HepG2 (cell line): ENCODE data around the gene CDC20. TPM values are rescaled to one million over a fixed set of nuclear protein-coding genes. Genes with fewer than 3 reads are reported as not detected.

ENCODE experiments used
- ATAC-seq: fragments of 200-7000 bp; cut with Tn5 transposase; 3 replicates; pipeline ENCODE4 v1.9.1; 2020; ENCODE audit warnings: mild to moderate bottlenecking, moderate library complexity
- BruUV-seq: library from RNA; stranded (reverse); fragments of 400-500 nt; replicated peaks from 2 replicates; lab custom pipeline; 2021; lab: Mats Ljungman, UMichigan
- CTCF ChIA-PET: fragments of 300-600 bp; formaldehyde crosslinking; extraction: SDS; loops from one replicate; lab custom pipeline; 2021; ENCODE audit warnings: low total read pairs, inconsistent platforms, low intra/inter-chr PET ratio; lab: Yijun Ruan, JAX
- POLR2A ChIA-PET: fragments of 350-600 bp; sonication (Branson Sonifier 250); formaldehyde crosslinking; loops from one replicate; lab custom pipeline; 2020; ENCODE audit warnings: antibody characterized with exemption, inconsistent platforms; lab: Yijun Ruan, JAX
- DNase-seq: peaks from one replicate; pipeline ENCODE4 v3.0.0-alpha.2; 2015; ENCODE audit warnings: low spot score
- FAIRE-seq: peaks from 3 replicates; lab custom pipeline; 2011; peaks lifted over from hg19 to GRCh38; lab: Jason Lieb, UNC
- H2AFZ ChIP-seq: one replicate; pipeline ENCODE4 v1.6.1; 2011; ENCODE audit warnings: low read length, inconsistent platforms
- H3K27ac ChIP-seq: fragments of 300-600 bp; 3 replicates; pipeline ENCODE4 v1.8.0; 2011; ENCODE audit warnings: mixed run types, mild to moderate bottlenecking, mixed read lengths, low read length, inconsistent platforms; ENCODE audit not compliant: insufficient read depth; ENCODE audit errors: extremely low read length
- H3K27me3 ChIP-seq, 2 experiments: fragments of 200-600 bp in 1 of 2; 2 replicates in 1 of 2; 3 replicates in 1 of 2; pipeline versions ENCODE4 v1.6.0 to v1.8.0; 2011; ENCODE audit warnings: low read length in 2 of 2, mild to moderate bottlenecking in 2 of 2, moderate library complexity in 2 of 2, inconsistent platforms in 1 of 2; ENCODE audit not compliant: insufficient read depth in 2 of 2, control insufficient read depth in 1 of 2
- H3K36me3 ChIP-seq, 2 experiments: fragments of 200-600 bp in 1 of 2; replicated peaks in 1 of 2; 2 replicates in 1 of 2; 3 replicates in 1 of 2; pipeline versions ENCODE4 v1.5.1 to v1.8.0; 2011; ENCODE audit warnings: low read length in 2 of 2, inconsistent platforms in 1 of 2; ENCODE audit not compliant: insufficient read depth in 2 of 2, control insufficient read depth in 1 of 2
- H3K4me1 ChIP-seq: 2 replicates; pipeline ENCODE4 v1.5.1; 2012; ENCODE audit warnings: low read length, inconsistent platforms; ENCODE audit not compliant: insufficient read depth
- H3K4me2 ChIP-seq: 2 replicates; pipeline ENCODE4 v1.6.0; 2011; ENCODE audit warnings: low read depth, low read length, inconsistent platforms
- H3K4me3 ChIP-seq, 3 experiments: fragments of 200-600 bp in 1 of 3; sonication (generic), shearing (Covaris generic) in 1 of 3; replicated peaks in 1 of 3; 2 replicates each; pipeline ENCODE4 v1.5.1; 2011 to 2016; ENCODE audit warnings: low read length in 3 of 3, inconsistent platforms in 2 of 3, low read depth in 2 of 3, mild to moderate bottlenecking in 2 of 3, control low read depth in 1 of 3, mixed read lengths in 1 of 3; ENCODE audit not compliant: insufficient read depth in 1 of 3
- H3K79me2 ChIP-seq: one replicate; pipeline ENCODE4 v1.6.1; 2011; ENCODE audit warnings: low read length, inconsistent platforms; ENCODE audit not compliant: insufficient read depth
- H3K9ac ChIP-seq: 2 replicates; pipeline ENCODE4 v1.6.0; 2011; ENCODE audit warnings: mild to moderate bottlenecking, low read depth, low read length, inconsistent platforms; ENCODE audit not compliant: insufficient read depth
- H3K9me3 ChIP-seq: 2 replicates; pipeline ENCODE4 v1.5.1; 2012; ENCODE audit warnings: mild to moderate bottlenecking, low read length
- H4K20me1 ChIP-seq: 2 replicates; pipeline ENCODE4 v1.6.0; 2011; ENCODE audit warnings: inconsistent platforms, mild to moderate bottlenecking, low read length, moderate library complexity; ENCODE audit not compliant: insufficient read depth
- ATAD3A ChIP-seq: sonication (generic); formaldehyde crosslinking; IDR thresholded peaks from 2 replicates; pipeline ENCODE4 v1.4.0; 2020; ENCODE audit warnings: missing genetic modification reagents
- GLI4 ChIP-seq: sonication (generic); formaldehyde crosslinking; IDR thresholded peaks from 2 replicates; pipeline ENCODE4 v1.5.1; 2020; ENCODE audit warnings: missing genetic modification reagents, mild to moderate bottlenecking, moderate library complexity, borderline replicate concordance
- LBX2 ChIP-seq: sonication (generic); formaldehyde crosslinking; IDR thresholded peaks from 2 replicates; pipeline ENCODE4 v1.5.0; 2020; ENCODE audit warnings: missing genetic modification reagents, mild to moderate bottlenecking, borderline replicate concordance
- MAX ChIP-seq: IDR thresholded peaks from 2 replicates; pipeline ENCODE4 v1.6.1; 2012; ENCODE audit warnings: inconsistent platforms
- PHF21A ChIP-seq: sonication (generic); formaldehyde crosslinking; IDR thresholded peaks from 2 replicates; pipeline ENCODE4 v1.5.0; 2020; ENCODE audit warnings: mild to moderate bottlenecking, missing genetic modification reagents
- RFXANK ChIP-seq: IDR thresholded peaks from 2 replicates; pipeline ENCODE4 v1.6.1; 2016
- SOX5 ChIP-seq: IDR thresholded peaks from 2 replicates; pipeline ENCODE4 v1.6.1; 2016; ENCODE audit warnings: borderline replicate concordance
- TBL1XR1 ChIP-seq: fragments of 150-350 bp; IDR thresholded peaks from 2 replicates; pipeline ENCODE4 v1.6.1; 2014; ENCODE audit warnings: borderline replicate concordance, low read length; ENCODE audit not compliant: partially characterized antibody
- TEAD3 ChIP-seq: optimal IDR thresholded peaks from 2 replicates; pipeline ENCODE3; 2016; ENCODE audit warnings: borderline replicate concordance
- TRAFD1 ChIP-seq: sonication (generic); formaldehyde crosslinking; IDR thresholded peaks from 2 replicates; pipeline ENCODE4 v1.5.1; 2020; ENCODE audit warnings: missing genetic modification reagents, mild to moderate bottlenecking, borderline replicate concordance
- TRIM24 ChIP-seq: sonication (generic); formaldehyde crosslinking; IDR thresholded peaks from 2 replicates; pipeline ENCODE4 v1.8.0; 2022; ENCODE audit warnings: mild to moderate bottlenecking, missing genetic modification reagents
- ZNF512 ChIP-seq: sonication (generic); formaldehyde crosslinking; IDR thresholded peaks from 2 replicates; pipeline ENCODE4 v1.4.0; 2020; ENCODE audit warnings: mild to moderate bottlenecking, missing genetic modification reagents
- ZNF687 ChIP-seq: sonication (generic); formaldehyde crosslinking; IDR thresholded peaks from 2 replicates; pipeline ENCODE4 v1.5.1; 2020; ENCODE audit warnings: mild to moderate bottlenecking, missing genetic modification reagents, moderate library complexity
- ZNF83 ChIP-seq: sonication (generic); formaldehyde crosslinking; IDR thresholded peaks from 2 replicates; pipeline ENCODE4 v1.4.0; 2020; ENCODE audit warnings: missing genetic modification reagents, mild to moderate bottlenecking, borderline replicate concordance
- WGBS: methylation state at CpG from one replicate; pipeline ENCODE4 v1.1.6; 2017; ENCODE audit warnings: low lambda C conversion rate; 5-methylcytosine and 5-hydroxymethylcytosine counted together
- in situ Hi-C: cut with HindIII; loops from 2 replicates; pipeline ENCODE4 v1.10.0; 2017; ENCODE audit warnings: low pct_unique_long_range_greater_than_20kb; ENCODE audit not compliant: extremely low pct_ligation_motif_present
- intact Hi-C: fragments of 100-400 bp; cut with micrococcal nuclease; formaldehyde crosslinking; loops from one replicate; pipeline ENCODE4 v1.10.0; 2022; ENCODE audit not compliant: unreplicated experiment
- polyA plus RNA-seq, 8 experiments: library from polyadenylated mRNA; depleted of rRNA in 3 of 8; stranded (reverse) in 7 of 8; unstranded in 1 of 8; fragments of >200 nt; fragmentation: Illumina TruSeq in 4 of 8; extraction: Trizol in 4 of 8; gene quantifications; 2 replicates each; pipeline versions ENCODE4 v1.2.1 to v1.2.3, GENCODE V29; 2011 to 2016; ENCODE audit warnings: low read depth in 4 of 8, missing spikeins in 1 of 8, mixed read lengths in 1 of 8; ENCODE audit not compliant: insufficient read depth in 1 of 8
- total RNA-seq, 5 experiments: library from RNA; depleted of rRNA; stranded (reverse); fragments of >200 nt; fragmentation: Illumina TruSeq; extraction: Trizol; gene quantifications; 2 replicates each; pipeline ENCODE4 v1.2.3, GENCODE V29; 2016; ENCODE audit warnings: low read depth in 1 of 5

CDC20 gene
- total and polyA plus RNA-seq, 2 of the 13 experiments (the other 11 are each of a cell fraction or from before 2014, with no cell fraction given), result 57.9 to 90.0 TPM

- TF ChIP-seq ZNF83 (CRISPR knock-in tag) (no peak), GLI4 (CRISPR knock-in tag) (no peak), RFXANK (CRISPR knock-in tag) (no peak), PHF21A (no peak), LBX2 (CRISPR knock-in tag) (no peak), SOX5 (CRISPR knock-in tag) (no peak), ZNF512 (CRISPR knock-in tag) (no peak)
Observed at GRCh38 chr1:43312663-43313515, 45.9 kb upstream of the CDC20 start (continued).

- Histone ChIP-seq H3K9ac (no peak overlapping the region), H3K27ac (no peak overlapping the region), H3K27me3 (peaks cover 7 to 47% of the 10 kb centered on the region in 2 experiments), H3K9me3 (no peaks in the 10 kb centered on the region), H2AFZ (no peak overlapping the region), H3K4me2 (peak overlapping the region; percentile 27; the same call in 1 of the 2 replicates), H4K20me1 (no peaks in the 10 kb centered on the region), H3K4me3 (no peak overlapping the region), H3K4me1 (peaks cover 31% of the 10 kb centered on the region), H3K36me3 (no peaks in the 10 kb centered on the region), H3K79me2 (no peaks in the 10 kb centered on the region)
- POLR2A ChIA-PET, result no interaction called here
- FAIRE-seq, result no peak
- in situ Hi-C loops, result no loop called here
- peak; percentile 25 for ATAC-seq
- BruUV-seq, result no TSS peak
- intact Hi-C loops, result no loop called here
- CTCF ChIA-PET, result no interaction called here
- WGBS, result 20% methylated on average over 2 of the region's 10 CpGs
- no peak for DNase-seq
- TF ChIP-seq TRIM24 (CRISPR knock-in tag) (no peak), ATAD3A (CRISPR knock-in tag) (no peak), TBL1XR1 (no peak), TRAFD1 (0 out of 2 replicates have a peak, but pooled peaks have one; percentile 61), TEAD3 (CRISPR knock-in tag) (no peak), ZNF687 (peak; percentile 24; the same call in 1 of the 2 replicates), MAX (peak; percentile 32; the same call in 1 of the 2 replicates)
Observed at GRCh38 chr1:43313771-43314170, 45.0 kb upstream of the CDC20 start.
